Breast epithelium (tissue), 4 donors: Measurements from ENCODE around the gene PLAAT4. TPM values are rescaled to one million over a fixed set of nuclear protein-coding genes. Genes with fewer than 3 reads are reported as not detected.

ENCODE experiments used
- DNase-seq, 2 donors: peaks; one replicate each; pipeline ENCODE4 v3.0.0-alpha.2; 2019; ENCODE audit warnings: low spot score in 2 of 2
- H3K27ac ChIP-seq, 2 donors: fragments of 200-600 bp; sonication (generic) in 1 of 2; one replicate each; pipeline ENCODE4 v1.5.1; 2016 to 2019; ENCODE audit warnings: mild to moderate bottlenecking in 1 of 2
- H3K27me3 ChIP-seq, 2 donors: fragments of 200-600 bp; sonication (generic) in 1 of 2; one replicate each; pipeline versions ENCODE4 v1.5.1 to v1.6.0; 2017 to 2019; ENCODE audit warnings: control low read depth in 1 of 2, mild to moderate bottlenecking in 1 of 2
- H3K36me3 ChIP-seq: fragments of 200-600 bp; one replicate; pipeline ENCODE4 v1.5.1; 2019
- H3K4me1 ChIP-seq, 2 donors: fragments of 200-600 bp; sonication (generic); one replicate each; pipeline ENCODE4 v1.5.1; 2016 to 2019; ENCODE audit warnings: control low read depth in 1 of 2
- H3K4me3 ChIP-seq, 3 donors: fragments of 200-600 bp; sonication (generic); 1 replicate in 2 of 3; 2 replicates in 1 of 3; pipeline ENCODE4 v1.5.1; 2016 to 2019; ENCODE audit warnings: mild to moderate bottlenecking in 3 of 3, moderate library complexity in 2 of 3
- H3K9me3 ChIP-seq, 2 donors: fragments of 200-600 bp; sonication (generic) in 1 of 2; one replicate each; pipeline ENCODE4 v1.5.1; 2016 to 2019; ENCODE audit warnings: control low read depth in 1 of 2
- POLR2A ChIP-seq: fragments of 450-650 bp; IDR thresholded peaks from one replicate; pipeline ENCODE4 v1.6.1; 2016; ENCODE audit warnings: antibody characterized with exemption, mild to moderate bottlenecking, moderate library complexity
- POLR2AphosphoS5 ChIP-seq, 3 donors: sonication (generic); formaldehyde crosslinking; IDR thresholded peaks; one replicate each; pipeline ENCODE4 v1.6.1; 2017; ENCODE audit warnings: antibody characterized with exemption in 3 of 3
- intact Hi-C: fragments of 100-400 bp; cut with DNase I; formaldehyde crosslinking; loops from one replicate; pipeline ENCODE4 v1.15.1; 2023; ENCODE audit warnings: low total_unique reads
- total RNA-seq, 3 donors: library from RNA; depleted of rRNA; stranded (reverse); fragments of >200 nt; gene quantifications; one replicate each; pipeline ENCODE4 v1.1.0, GENCODE V29; 2016
- TF ChIP-seq, protein P1 (sequence below), 3 donors: fragments of 450-650 bp; IDR thresholded peaks; one replicate each; pipeline ENCODE4 v1.5.1; 2016 to 2017; ENCODE audit warnings: antibody characterized with exemption in 3 of 3, mild to moderate bottlenecking in 3 of 3, moderate library complexity in 3 of 3

The PLAAT4 gene
- total RNA-seq, 3 donors from 2014 or later = 13.9 to 100.0 (median 95.3) TPM

DNA sequence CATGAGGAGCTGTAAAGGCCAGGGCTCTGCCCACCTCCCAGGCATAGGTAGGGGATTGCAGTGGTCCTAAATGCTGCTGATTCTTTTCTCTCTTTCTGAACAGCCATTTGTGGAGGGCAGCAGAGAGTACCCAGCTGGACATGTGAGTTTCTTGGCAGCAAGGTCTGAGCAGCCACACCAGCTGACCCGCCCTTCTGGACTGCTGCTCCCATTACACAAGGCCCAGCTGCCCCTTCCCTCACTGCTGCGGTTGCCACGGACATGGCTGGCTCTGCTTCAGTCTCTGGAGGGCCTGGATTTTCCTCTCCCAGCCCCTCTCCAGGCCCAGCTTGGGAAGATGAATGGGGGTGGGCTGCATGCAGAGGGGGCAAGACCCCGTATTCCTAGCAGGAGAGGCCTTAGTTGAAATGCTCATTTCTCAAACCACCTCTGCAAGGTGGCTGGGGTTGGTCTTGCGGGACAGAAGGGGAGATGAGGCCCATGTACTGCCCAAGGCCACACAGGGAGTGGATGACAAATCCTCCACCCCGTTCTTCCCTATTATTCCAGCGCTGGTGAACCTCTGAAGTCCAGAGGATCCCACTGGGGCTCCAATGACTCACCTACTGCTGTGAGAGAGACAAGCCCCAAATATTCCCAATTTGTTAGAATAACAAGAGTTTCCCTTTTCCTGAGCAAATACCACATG is 26.1 kb upstream of the PLAAT4 start:
- DNase-seq = no peak
- Histone ChIP-seq H3K9me3 (no peaks in the 10 kb centered on the region), H3K4me3 (no peak overlapping the region), H3K4me1 (no peaks in the 10 kb centered on the region), H3K36me3 (no peaks in the 10 kb centered on the region), H3K27ac (no peak overlapping the region), H3K27me3 (no peaks in the 10 kb centered on the region)
- intact Hi-C loops = no loop called here
- TF ChIP-seq POLR2AphosphoS5 (IDR thresholded peaks at IDR 0.05) = no peak
- TF ChIP-seq, protein P1, sequence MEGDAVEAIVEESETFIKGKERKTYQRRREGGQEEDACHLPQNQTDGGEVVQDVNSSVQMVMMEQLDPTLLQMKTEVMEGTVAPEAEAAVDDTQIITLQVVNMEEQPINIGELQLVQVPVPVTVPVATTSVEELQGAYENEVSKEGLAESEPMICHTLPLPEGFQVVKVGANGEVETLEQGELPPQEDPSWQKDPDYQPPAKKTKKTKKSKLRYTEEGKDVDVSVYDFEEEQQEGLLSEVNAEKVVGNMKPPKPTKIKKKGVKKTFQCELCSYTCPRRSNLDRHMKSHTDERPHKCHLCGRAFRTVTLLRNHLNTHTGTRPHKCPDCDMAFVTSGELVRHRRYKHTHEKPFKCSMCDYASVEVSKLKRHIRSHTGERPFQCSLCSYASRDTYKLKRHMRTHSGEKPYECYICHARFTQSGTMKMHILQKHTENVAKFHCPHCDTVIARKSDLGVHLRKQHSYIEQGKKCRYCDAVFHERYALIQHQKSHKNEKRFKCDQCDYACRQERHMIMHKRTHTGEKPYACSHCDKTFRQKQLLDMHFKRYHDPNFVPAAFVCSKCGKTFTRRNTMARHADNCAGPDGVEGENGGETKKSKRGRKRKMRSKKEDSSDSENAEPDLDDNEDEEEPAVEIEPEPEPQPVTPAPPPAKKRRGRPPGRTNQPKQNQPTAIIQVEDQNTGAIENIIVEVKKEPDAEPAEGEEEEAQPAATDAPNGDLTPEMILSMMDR (IDR thresholded peaks at IDR 0.05) = no peak
- TF ChIP-seq POLR2A = no peak

DNA sequence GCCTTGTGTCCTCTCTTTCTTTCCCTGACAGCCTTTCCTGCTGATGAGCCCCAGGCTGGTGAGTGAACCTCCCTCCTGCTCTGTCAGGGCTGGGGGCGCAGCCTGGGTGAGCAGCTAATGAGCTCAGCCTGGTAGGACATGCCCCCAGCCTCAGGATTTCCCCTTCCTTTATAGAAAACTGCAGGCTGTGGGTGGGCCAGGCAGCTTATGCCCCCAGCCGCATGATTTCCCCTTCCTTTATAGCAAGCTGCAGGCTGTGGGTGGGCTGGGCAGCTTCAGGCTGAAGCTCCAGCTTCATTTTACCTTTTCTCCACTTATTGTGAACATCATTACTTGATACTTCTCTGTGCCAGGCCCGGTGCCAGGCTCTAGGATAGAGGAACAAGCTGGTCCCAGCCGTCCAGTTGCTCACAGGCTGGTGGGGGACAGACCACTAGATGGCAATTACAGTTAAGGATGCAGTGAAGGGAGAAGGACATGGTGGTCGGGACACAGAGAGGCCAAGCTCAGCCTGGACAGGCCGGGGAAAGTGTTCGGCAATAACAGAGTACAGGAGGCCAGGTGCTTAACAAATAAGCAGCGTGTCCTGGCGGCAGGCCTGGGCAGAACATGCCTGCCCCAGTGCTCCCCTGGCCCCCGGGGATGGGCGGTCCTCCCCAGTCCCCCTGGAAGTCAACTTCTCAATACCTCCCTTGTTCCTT is 25.4 kb upstream of the PLAAT4 start:
- no peaks in the 10 kb centered on the region for H3K9me3 ChIP-seq
- no peaks in the 10 kb centered on the region for H3K27me3 ChIP-seq
- no peak for DNase-seq
- no peaks in the 10 kb centered on the region for H3K4me1 ChIP-seq
- TF ChIP-seq POLR2AphosphoS5 (IDR thresholded peaks at IDR 0.05) = no peak
- TF ChIP-seq, protein P1 (IDR thresholded peaks at IDR 0.05) = no peak
- TF ChIP-seq POLR2A = no peak
- H3K27ac ChIP-seq = peak overlapping the region in 1 of 2 donors; percentile 12
- H3K36me3 ChIP-seq = no peaks in the 10 kb centered on the region
- intact Hi-C loops = no loop called here
- no peak overlapping the region for H3K4me3 ChIP-seq

DNA sequence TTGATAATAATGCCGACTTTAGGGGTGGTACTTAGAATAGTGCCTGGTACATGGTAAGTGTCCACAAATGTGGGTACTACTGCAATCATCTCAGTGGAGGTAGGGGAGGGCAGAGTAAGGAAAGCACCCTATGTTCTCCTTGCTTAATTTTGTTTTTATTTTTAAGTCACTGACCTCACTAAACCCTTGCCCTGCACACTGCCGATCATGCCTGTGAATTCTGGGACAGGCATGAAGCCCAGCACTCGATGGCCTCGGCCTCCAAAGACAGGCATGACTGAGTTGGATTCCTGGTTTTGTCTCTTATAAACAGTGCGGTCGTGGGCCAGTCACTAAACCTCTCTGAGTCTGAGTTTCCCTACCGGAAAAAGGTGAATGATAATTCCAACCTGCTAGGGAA is 23.8 kb upstream of the PLAAT4 start:
- intact Hi-C loops = no loop called here
- H3K27me3 ChIP-seq = no peaks in the 10 kb centered on the region

DNA sequence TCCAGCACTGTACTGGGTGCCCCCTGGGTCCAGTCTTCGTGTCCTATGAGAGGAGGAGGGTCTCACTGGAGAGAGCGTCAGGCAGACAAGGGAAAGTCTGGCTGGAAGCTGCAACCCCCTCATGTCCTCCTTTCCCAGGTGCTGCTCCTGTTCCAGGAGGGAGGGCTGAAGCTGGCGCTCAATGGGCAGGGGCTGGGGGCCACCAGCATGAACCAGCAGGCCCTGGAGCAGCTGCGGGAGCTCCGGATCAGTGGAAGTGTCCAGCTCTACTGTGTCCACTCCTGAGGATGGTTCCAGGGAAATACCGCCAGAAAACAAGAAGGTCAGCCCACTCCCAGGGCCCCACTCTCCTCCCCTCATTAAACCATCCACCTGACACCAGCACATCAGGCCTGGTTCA is 20.5 kb upstream of the PLAAT4 start:
- Histone ChIP-seq H3K4me3 (no peak overlapping the region), H3K4me1 (no peaks in the 10 kb centered on the region), H3K27ac (no peak overlapping the region), H3K36me3 (no peaks in the 10 kb centered on the region), H3K9me3 (no peaks in the 10 kb centered on the region), H3K27me3 (no peaks in the 10 kb centered on the region)
- DNase-seq = no peak
- TF ChIP-seq, protein P1 (IDR thresholded peaks at IDR 0.05) = no peak
- TF ChIP-seq POLR2A (no peak), POLR2AphosphoS5 (IDR thresholded peaks at IDR 0.05) (no peak)
- intact Hi-C loops = no loop called here

More for the DNA sequence above, 23.8 kb upstream of the PLAAT4 start:
- no peak for DNase-seq
- no peaks in the 10 kb centered on the region for H3K4me1 ChIP-seq
- TF ChIP-seq POLR2AphosphoS5 (IDR thresholded peaks at IDR 0.05) (no peak), POLR2A (no peak)
- TF ChIP-seq, protein P1 (IDR thresholded peaks at IDR 0.05) = no peak
- H3K36me3 ChIP-seq = no peaks in the 10 kb centered on the region
- no peaks in the 10 kb centered on the region for H3K9me3 ChIP-seq
- H3K4me3 ChIP-seq = no peak overlapping the region
- H3K27ac ChIP-seq = no peak overlapping the region

DNA sequence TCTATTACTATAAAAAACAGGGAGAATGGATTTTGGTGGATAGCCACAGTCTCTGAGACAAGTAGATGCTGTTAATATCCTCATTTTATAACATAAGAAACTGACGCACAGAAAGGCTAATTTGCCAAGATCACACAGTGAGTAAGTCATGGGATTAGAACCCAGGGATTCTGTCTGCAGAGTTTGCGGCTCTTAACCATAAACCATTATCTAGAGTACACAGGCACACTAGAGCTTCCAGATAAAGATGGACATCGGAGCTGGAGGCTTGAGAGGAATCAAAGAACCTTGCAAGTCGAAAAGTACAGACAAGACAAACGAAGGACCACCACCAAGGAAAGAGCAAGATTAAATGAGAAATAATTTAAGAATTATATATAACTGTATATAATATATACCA is 19.5 kb upstream of the PLAAT4 start:
- no peaks in the 10 kb centered on the region for H3K4me1 ChIP-seq
- TF ChIP-seq, protein P1 (IDR thresholded peaks at IDR 0.05) = no peak
- TF ChIP-seq POLR2A (no peak), POLR2AphosphoS5 (IDR thresholded peaks at IDR 0.05) (no peak)
- H3K4me3 ChIP-seq = no peak overlapping the region
- no peak for DNase-seq
- intact Hi-C loops = no loop called here
- H3K9me3 ChIP-seq = no peaks in the 10 kb centered on the region
- no peak overlapping the region for H3K27ac ChIP-seq
- no peaks in the 10 kb centered on the region for H3K36me3 ChIP-seq
- no peaks in the 10 kb centered on the region for H3K27me3 ChIP-seq
